ENCODE measurements around the gene MKLN1.

Gene MKLN1

GRCh38 chr7:131540491-131541162 is 213.0 kb downstream of the MKLN1 start:
- in situ Hi-C loops (cut with MboI; ENCODE audit: low sequenced_read_pairs), result no loop called here

GRCh38 chr7:131543298-131543697 is 215.6 kb downstream of the MKLN1 start:
- in situ Hi-C loops (cut with MboI; ENCODE audit: low sequenced_read_pairs), result no loop called here

GRCh38 chr7:131544021-131544420 is 216.3 kb downstream of the MKLN1 start:
- in situ Hi-C loops (cut with MboI; ENCODE audit: low sequenced_read_pairs), result no loop called here

- in situ Hi-C loops (cut with MboI; ENCODE audit: low sequenced_read_pairs), result no loop called here
Observed at GRCh38 chr7:131544449-131545301, 217.0 kb downstream of the MKLN1 start.

- in situ Hi-C loops (cut with MboI; ENCODE audit: low sequenced_read_pairs), result no loop called here
Observed at GRCh38 chr7:131546126-131546525, 218.4 kb downstream of the MKLN1 start.

All from hTERT RPE-1 (cell line).